T follicular helper cell (primary cell): ENCODE data around the gene GLIPR1L1.

Source experiments
- DNase-seq: peaks from one replicate; pipeline ENCODE4 v3.0.0-alpha.2; 2020; ENCODE audit warnings: low read depth

Gene GLIPR1L1

DNA sequence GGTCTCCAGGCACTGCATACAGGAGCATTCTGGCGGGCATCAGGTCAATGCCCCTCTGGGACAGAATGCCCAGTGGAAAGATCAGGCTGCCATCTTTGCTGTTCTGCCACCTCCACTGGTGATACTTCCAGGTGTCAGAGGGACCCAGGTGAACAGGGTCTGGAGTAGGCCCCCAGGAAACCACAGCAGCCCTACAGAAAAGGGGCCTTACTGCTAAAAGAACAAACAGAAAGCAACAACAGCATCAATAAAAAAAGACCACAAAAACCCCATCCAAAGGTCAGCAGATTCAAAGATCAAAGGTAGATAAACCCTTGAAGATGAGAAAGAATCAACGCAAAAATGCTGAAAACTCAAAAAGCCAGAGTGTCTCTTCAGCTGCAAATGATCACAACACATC, 15.9 kb downstream of the GLIPR1L1 start:
- DNase-seq: no peak

DNA sequence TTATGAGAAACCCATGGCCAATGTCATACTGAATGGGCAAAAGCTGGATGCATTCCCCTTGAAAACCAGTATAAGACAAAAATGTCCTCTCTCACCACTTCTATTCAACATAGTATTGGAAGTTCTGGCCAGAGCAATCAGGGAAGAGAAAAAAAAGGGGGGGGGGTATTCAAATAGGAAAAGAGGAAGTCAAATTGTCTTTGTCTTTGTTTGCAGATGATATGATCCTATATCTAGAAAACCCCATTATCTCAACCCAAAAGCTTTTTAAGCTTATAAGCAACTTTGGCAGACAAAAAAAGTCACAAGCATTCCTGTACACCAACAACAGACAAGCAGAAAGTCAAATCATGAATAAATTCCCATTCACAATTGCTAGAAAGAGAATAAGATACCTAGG, 19.5 kb downstream of the GLIPR1L1 start:
- no peak for DNase-seq

GRCh38 chr12:75360920-75361319, 26.4 kb downstream of the GLIPR1L1 start:
- DNase-seq: no peak

DNA sequence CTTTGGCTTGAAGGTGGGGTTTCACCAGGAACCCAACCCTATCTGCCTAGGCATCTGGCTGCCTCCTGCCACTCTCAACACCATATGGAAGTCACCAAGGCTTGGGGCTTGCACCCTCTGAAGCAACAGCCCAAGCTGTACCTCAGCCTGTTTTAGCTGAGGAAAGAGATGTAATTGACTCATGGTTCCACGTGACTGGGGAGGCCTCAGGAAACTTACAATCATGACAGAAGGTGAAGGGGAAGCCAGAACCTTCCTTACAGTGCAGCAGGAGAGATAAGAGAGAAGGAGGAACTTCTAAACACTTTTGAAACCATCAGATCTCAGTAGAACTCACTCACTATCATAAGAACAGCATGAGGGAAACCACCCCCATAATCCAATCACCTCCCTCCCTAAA, 26.9 kb downstream of the GLIPR1L1 start:
- no peak for DNase-seq

DNA sequence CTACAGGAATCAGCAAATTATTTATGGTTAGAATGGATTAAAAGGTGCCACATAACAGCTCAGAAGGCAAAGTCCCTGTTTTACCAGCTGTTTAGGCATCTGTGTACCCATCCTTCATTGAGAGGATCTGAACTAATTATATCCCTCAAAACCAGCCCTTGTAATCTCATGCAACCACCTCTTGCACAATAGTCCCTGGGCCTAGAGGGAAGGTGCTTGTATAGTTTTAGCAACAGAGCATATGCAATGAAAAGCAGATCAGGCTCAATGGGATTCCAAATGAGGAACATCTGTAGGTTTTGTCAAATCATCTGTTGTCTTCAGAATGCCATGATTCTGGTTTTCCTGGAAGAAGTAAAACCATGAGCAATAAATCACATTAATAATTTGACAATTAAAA, 30.4 kb downstream of the GLIPR1L1 start:
- DNase-seq: no peak

DNA sequence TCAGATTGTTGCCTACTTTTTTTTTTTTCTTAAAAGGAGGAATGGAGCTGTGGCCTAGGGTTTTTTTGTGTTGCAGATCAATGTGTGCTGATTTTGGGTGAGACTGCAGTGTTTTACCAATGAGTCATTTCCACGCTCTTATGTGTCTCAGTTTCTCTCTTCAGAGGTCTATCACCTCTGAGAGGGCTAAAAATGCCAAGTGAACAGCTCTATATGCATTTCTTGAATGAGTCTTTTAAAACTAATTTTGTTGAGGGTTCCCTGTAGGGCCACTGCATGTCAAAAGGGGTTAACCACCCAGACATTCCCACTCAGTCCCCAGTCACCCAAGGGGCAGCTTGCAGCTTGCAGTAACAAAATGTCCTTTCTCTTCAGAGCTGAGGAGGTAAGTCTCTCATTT, 32.2 kb downstream of the GLIPR1L1 start:
- no peak for DNase-seq

- no peak for DNase-seq
These were observed 40.5 kb downstream of the GLIPR1L1 start for GRCh38 chr12:75374971-75375370.

DNA sequence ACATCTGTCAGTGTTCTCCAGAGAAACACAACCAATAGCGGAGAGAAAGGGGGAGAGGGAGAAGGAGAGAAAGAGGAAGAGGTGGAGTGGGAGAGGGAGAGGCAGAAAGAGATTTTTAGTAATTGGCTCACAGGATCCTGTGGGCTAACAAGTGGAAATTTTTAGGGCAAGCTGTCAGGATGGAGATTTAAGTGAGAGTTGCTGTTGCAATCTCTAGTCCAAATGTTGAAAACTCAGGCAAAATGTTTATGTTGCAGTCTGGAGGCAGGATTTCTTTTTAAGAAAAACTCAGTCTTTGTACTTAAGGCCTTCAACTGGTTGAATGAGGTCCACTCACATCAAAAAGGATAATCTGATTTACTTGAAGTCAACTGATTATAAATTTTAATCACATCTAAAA, 43.9 kb downstream of the GLIPR1L1 start:
- no peak for DNase-seq

- no peak for DNase-seq
These were observed 54.6 kb downstream of the GLIPR1L1 start for GRCh38 chr12:75389061-75389460.

GRCh38 chr12:75389706-75390105, 55.2 kb downstream of the GLIPR1L1 start:
- DNase-seq: no peak

GRCh38 chr12:75390156-75390898, 55.9 kb downstream of the GLIPR1L1 start:
- DNase-seq: no peak

DNA sequence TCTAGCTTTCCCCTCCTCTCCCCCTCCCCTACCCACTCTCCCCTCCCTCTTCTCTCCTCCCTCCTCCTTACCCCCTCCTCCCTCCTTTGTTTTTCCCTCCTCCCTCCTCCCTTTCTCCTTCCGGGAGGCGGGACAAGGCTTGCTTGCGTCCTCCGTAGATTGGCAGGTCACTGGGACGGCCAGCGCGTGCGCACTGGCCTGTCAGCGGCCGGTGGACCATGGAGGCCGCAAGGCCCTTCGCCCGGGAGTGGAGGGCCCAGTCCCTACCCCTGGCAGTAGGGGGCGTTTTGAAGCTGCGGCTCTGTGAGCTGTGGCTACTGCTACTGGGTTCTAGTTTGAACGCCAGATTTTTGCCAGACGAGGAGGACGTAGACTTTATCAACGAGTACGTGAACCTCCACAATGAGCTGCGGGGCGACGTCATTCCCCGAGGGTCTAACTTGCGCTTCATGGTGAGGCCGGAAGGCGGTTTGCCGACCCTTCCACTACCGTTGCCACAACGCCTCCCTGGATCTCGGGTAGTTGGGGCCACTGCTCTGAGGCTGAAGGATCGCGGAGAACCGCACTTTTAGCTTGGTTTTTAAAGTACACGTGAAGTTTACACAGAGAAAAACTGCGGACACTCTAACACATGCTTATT, 56.5 kb downstream of the GLIPR1L1 start, which contains the start of gene GLIPR1L2:
Gene GLIPR1L2, plus strand, starts transcription at position 191 of the 640 bp plus-strand sequence. Its CDS starts 28 bp downstream, at position 219.
- peak; percentile 68 for DNase-seq

DNA sequence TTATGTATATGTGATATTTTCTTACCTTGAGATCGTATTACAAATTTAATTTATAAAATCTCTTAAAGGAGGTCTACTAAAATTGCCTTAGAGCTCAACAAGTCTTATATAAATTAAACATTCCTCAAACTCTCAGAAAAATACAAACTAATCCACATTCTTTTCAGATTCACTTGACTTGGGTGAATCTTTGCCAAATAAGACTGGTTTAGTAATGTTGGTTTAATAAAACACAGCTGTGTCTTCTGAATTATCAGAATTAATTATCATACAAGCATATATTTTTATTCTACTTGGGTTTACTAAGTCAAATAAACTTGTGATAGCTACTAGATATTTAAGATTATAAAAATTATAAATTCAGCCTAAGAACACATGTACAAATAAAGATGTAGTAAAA, 69.8 kb downstream of the GLIPR1L1 start:
- no peak for DNase-seq

GRCh38 chr12:75407683-75408082, 73.2 kb downstream of the GLIPR1L1 start:
- no peak for DNase-seq

DNA sequence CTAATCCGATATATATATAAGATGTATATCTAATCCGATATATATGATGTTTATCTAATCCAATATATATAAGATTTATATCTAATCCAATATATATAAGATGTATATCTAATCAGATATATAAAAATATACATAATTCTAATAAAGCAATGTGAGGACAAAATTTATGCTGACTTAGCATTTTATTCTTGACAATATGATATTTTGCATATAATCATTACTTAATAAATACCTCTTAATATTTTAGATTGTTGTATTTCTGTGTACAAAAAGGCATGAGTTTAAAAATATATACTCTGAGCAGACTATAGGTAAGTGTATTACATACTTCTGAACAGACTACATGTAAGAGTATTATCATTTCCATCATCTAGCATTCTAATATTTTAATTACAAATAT, 75.4 kb downstream of the GLIPR1L1 start:
- no peak for DNase-seq

- no peak for DNase-seq
These were observed 80.2 kb downstream of the GLIPR1L1 start for GRCh38 chr12:75414671-75415070.

DNA sequence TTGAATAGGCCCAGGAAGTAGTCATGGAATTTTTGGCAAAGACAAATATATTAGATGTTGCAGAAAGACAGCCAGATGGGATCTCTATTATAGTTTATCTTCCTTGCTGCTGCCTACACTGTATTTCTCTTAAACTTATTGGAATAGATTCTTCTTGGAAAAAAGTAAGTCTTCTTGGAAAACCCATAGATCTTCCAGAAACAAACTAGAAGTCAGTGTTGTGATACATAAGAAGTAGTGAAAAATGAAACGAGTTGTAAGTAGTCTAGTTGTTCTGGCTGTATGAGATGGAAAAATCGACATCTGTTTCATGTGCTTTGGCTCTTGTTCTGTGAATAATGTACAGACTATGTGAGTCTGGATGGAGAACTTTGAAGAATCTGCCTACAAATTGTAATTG, 85.4 kb downstream of the GLIPR1L1 start:
- no peak for DNase-seq
